Measurements from ENCODE around the gene SLC12A3.
"Not testable (repeated sequence)": the region's sequence is repeated elsewhere in the genome, so short reads cannot be mapped to it uniquely, and the experiment has no call there.

Gene SLC12A3

GRCh38 chr16:56870276-56870888 is 5.4 kb downstream of the SLC12A3 start:
- no peak for DNase-seq

- no peak for DNase-seq
Measured at GRCh38 chr16:56871172-56871593, 6.2 kb downstream of the SLC12A3 start.

GRCh38 chr16:56872863-56873391 is 7.9 kb downstream of the SLC12A3 start:
- DNase-seq: no peak

GRCh38 chr16:56874800-56875199 is 9.8 kb downstream of the SLC12A3 start:
- no peak for DNase-seq

- DNase-seq: no peak
Measured at GRCh38 chr16:56876048-56876447, 11.0 kb downstream of the SLC12A3 start.

GRCh38 chr16:56877486-56878182 is 12.6 kb downstream of the SLC12A3 start:
- DNase-seq: no peak

- no peak for DNase-seq
Measured at GRCh38 chr16:56878282-56878854, 13.4 kb downstream of the SLC12A3 start.

- DNase-seq: no peak
Measured at GRCh38 chr16:56879276-56879675, 14.3 kb downstream of the SLC12A3 start.

GRCh38 chr16:56880176-56880575 is 15.2 kb downstream of the SLC12A3 start:
- DNase-seq: no peak

- no peak for DNase-seq
Measured at GRCh38 chr16:56880685-56881084, 15.7 kb downstream of the SLC12A3 start.

GRCh38 chr16:56882077-56882800 is 17.2 kb downstream of the SLC12A3 start:
- DNase-seq: no peak

- no peak for DNase-seq
Measured at GRCh38 chr16:56883586-56883985, 18.6 kb downstream of the SLC12A3 start.

GRCh38 chr16:56884026-56884582 is 19.1 kb downstream of the SLC12A3 start:
- no peak for DNase-seq

GRCh38 chr16:56884929-56885328 is 19.9 kb downstream of the SLC12A3 start:
- not testable (repeated sequence) for DNase-seq

GRCh38 chr16:56885446-56886162 is 20.6 kb downstream of the SLC12A3 start:
- no peak for DNase-seq

GRCh38 chr16:56886296-56886695 is 21.3 kb downstream of the SLC12A3 start:
- DNase-seq: no peak

- DNase-seq: no peak
Measured at GRCh38 chr16:56886826-56887225, 21.8 kb downstream of the SLC12A3 start.

- DNase-seq: no peak
Measured at GRCh38 chr16:56888806-56889205, 23.8 kb downstream of the SLC12A3 start.

- DNase-seq: no peak
Measured at GRCh38 chr16:56889206-56889605, 24.2 kb downstream of the SLC12A3 start.

- DNase-seq: no peak
Measured at GRCh38 chr16:56891685-56892084, 26.7 kb downstream of the SLC12A3 start.

- DNase-seq: no peak
Measured at GRCh38 chr16:56892705-56893104, 27.7 kb downstream of the SLC12A3 start.

GRCh38 chr16:56894331-56894917 is 29.4 kb downstream of the SLC12A3 start:
- DNase-seq: no peak
